ENCODE measurements around the gene PCDHA4.
"Not testable (repeated sequence)": the region's sequence is repeated elsewhere in the genome, so short reads cannot be mapped to it uniquely, and the experiment has no call there.

The PCDHA4 gene

GRCh38 chr5:140806834-140807775 lies at the start of gene PCDHA4:
Gene PCDHA4 (plus strand): TSS chr5:140807068.
- DNase-seq (ENCODE audit: low read depth): no peak

- no peak for DNase-seq (ENCODE audit: low read depth)
Measured at GRCh38 chr5:140764177-140764973, 42.5 kb upstream of the PCDHA4 start.

GRCh38 chr5:140767444-140767843 lies 39.4 kb upstream of the PCDHA4 start:
- DNase-seq (ENCODE audit: low read depth): no peak

GRCh38 chr5:140780512-140780911 lies 26.4 kb upstream of the PCDHA4 start:
- DNase-seq (ENCODE audit: low read depth): no peak

- no peak for DNase-seq (ENCODE audit: low read depth)
Measured at GRCh38 chr5:140785905-140786686, 20.8 kb upstream of the PCDHA4 start, which contains the start of gene PCDHA1. Gene PCDHA1 (plus strand): TSS chr5:140786140.

GRCh38 chr5:140787422-140787821 lies 19.4 kb upstream of the PCDHA4 start:
- DNase-seq (ENCODE audit: low read depth): not testable (repeated sequence)

- not testable (repeated sequence) for DNase-seq (ENCODE audit: low read depth)
Measured at GRCh38 chr5:140787849-140788504, 18.9 kb upstream of the PCDHA4 start.

GRCh38 chr5:140791089-140791488 lies 15.8 kb upstream of the PCDHA4 start:
- DNase-seq (ENCODE audit: low read depth): no peak

GRCh38 chr5:140794595-140795258 lies 12.1 kb upstream of the PCDHA4 start, which contains the start of gene PCDHA2:
Gene PCDHA2 (plus strand): TSS chr5:140794852.
- DNase-seq (ENCODE audit: low read depth): no peak

- DNase-seq (ENCODE audit: low read depth): no peak
Measured at GRCh38 chr5:140795259-140795641, 11.6 kb upstream of the PCDHA4 start.

GRCh38 chr5:140796072-140796717 lies 10.7 kb upstream of the PCDHA4 start:
- DNase-seq (ENCODE audit: low read depth): not testable (repeated sequence)

GRCh38 chr5:140796718-140797095 lies 10.2 kb upstream of the PCDHA4 start:
- DNase-seq (ENCODE audit: low read depth): no peak

GRCh38 chr5:140800816-140801493 lies 5.9 kb upstream of the PCDHA4 start, which contains the start of gene PCDHA3:
Gene PCDHA3 (plus strand): TSS chr5:140801057.
- no peak for DNase-seq (ENCODE audit: low read depth)

- no peak for DNase-seq (ENCODE audit: low read depth)
Measured at GRCh38 chr5:140801494-140801841, 5.4 kb upstream of the PCDHA4 start.

GRCh38 chr5:140802381-140802780 lies 4.5 kb upstream of the PCDHA4 start:
- not testable (repeated sequence) for DNase-seq (ENCODE audit: low read depth)

GRCh38 chr5:140802781-140803271 lies 4.0 kb upstream of the PCDHA4 start:
- DNase-seq (ENCODE audit: low read depth): no peak

- not testable (repeated sequence) for DNase-seq (ENCODE audit: low read depth)
Measured at GRCh38 chr5:140808241-140808888, 1.5 kb downstream of the PCDHA4 start.

- DNase-seq (ENCODE audit: low read depth): no peak
Measured at GRCh38 chr5:140808889-140809291, 2.0 kb downstream of the PCDHA4 start.
